NCI-H2171 (cell line): ENCODE data around the gene SFTPB.

Experiments used
- DNase-seq: peaks from one replicate; lab custom pipeline; 2025; lab: John Stamatoyannopoulos, UW

SFTPB gene

DNA sequence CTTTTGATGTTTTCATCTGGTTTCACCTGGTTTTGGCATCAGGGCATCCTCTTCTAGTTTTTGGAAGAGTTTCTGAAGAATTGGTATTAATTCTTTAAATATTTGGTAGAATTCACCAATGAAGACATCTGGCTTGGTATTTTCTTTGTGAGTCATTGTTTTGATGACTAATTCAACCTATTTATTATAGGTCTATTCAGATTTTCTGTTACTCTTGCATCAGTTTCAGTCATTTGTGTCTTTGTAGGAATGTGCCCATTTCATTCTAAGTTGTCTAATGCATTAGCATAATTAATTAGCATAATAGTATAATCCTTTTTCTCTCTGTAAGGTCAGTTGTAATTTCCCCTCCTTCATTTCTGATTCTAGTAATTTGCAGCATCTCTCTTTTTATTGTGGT, 34.2 kb upstream of the SFTPB start:
- no peak for DNase-seq

DNA sequence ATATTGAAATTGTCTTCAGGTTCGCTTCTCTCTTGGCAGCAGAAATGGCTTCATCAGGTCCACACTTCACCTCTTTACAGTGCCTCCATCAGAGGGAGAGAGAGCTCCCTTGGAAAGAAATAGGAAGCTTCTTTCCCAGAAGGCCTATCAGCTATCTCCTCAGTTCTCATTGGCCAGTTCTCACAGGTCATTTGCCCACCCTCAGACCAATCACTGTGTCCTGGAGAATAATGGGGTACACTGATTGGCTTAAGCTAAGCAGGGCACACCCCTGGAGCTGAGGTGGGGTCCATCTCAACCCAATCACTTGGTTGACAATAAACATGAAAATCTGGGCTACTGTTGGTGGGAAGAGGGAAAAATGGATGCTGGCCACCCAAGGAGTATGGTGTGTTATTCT, 31.3 kb upstream of the SFTPB start:
- DNase-seq = no peak

DNA sequence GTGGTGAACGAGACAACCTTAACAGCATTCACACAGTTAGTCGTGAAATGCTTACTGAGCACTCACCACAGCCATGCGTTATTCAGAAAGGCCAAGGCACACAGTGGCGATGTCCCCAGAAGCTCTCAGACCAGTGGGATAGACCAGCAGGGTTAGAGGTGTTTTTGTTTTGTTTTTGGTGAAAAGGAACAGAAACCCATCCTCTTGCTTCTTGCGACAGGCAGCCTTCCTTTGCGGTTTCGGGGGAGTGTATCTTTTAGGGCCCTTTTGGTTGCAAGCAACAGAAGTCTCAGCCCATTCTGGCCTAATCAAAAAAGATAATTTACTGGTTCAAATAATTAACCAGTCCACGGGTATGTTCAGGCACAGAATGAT, 30.9 kb upstream of the SFTPB start:
- no peak for DNase-seq

DNA sequence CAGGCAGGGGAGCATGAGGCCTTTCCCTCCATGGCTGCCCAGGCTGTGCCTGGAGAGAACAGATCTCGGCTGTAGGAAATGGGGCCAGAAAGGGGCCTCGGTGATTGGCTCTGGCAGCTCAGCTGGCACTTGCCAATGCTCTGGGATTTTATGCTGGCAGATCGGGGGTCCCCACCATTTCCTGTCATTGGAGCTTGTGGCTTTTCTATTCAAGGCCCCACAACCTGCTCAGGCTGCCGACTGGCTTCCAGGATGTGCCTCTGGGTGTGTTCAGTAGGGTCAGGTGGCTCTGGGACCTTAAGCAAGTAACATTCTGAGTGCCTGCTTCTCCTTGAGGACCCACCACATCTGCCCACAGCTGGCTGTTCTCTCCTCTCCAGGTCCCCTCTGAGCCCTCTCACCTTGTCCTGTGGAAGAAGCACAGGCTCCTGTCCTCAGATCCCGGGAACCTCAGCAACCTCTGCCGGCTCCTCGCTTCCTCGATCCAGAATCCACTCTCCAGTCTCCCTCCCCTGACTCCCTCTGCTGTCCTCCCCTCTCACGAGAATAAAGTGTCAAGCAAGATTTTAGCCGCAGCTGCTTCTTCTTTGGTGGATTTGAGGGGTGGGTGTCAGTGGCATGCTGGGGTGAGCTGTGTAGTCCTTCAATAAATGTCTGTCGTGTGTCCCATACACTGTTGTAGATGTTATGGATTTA, 30.3 kb upstream of the SFTPB start:
- DNase-seq = no peak

DNA sequence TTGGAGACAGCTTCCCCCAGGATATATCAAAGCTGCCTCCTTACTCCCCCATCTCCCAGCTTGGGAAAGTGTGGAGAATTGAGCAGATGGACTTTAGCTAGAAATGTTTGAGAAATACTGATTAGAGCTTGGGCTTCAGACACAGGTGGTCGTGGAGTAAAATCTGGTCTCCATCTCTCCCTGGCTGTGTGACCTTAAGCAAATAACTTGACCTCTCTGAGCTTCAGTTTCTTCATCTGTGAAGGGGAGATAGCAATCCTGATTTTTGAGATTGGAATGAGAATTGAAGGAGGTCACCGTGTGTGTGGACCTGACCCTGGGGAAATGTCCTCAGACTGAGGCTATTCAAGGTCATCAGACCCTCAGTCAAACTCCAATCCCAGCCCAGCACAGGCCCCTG, 29.7 kb upstream of the SFTPB start:
- no peak for DNase-seq

DNA sequence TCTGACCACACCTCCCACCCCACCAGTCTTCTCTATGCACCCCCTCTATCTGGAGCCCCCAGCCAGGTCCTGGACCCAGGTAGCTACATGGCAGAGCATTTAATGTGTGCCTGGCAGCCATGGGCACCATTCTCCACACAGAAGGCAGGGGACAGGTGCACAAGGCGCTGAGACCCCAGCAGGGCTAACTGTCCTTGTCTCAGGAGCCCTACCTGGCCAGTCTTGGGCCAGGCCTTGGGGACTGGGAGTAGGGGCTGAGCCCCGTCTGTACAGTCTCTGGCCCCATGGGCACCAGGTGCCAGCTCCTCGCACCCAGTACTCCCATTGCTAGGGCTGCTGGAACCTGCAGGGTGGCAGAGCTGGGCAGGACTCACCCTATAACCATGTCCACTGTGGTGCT, 29.1 kb upstream of the SFTPB start:
- no peak for DNase-seq

DNA sequence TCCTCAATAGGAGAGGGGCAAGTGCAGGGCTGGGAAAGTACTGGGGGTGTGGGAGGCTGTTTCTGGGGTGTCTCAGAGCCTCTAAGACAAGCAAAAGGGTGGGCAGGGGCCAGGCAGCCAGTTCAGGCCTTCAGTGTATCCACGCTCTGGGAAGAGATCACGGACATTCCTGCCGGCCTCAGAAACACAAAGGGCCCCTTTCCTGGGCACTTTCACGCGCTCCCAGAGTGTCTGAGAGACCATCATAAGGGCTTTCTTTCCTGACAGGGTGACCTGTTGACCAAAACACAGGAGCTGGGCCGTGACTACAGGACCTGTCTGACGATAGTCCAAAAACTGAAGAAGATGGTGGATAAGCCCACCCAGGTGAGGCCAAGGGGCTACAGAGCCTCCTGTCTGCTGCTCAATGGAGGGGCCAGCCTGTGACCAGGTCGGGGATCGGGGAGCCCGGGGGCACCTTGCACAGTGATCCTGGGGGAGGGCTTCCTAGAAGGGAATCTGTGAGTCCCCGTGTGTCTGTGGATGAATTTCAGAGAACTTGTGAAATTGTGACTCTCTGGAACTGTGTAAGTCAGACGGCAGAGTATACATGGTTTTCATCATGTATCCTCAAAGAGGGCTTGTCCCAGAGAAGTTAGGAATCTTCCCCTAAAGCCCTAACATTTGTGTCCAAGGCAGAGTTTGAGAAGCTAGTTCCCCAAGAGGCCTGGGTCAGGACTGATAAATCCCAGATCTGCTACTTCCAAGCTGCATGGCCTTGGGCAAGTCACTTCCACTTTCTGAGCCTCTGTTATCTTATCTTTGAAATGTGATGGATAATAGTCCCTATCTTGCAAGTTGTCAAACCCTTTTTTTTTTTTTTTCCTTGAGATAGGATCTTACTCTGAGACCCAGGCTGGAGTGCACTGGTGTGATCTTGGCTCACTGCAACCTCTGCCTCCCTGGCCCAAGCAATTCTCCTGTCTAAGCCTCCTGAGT, 28.0 kb upstream of the SFTPB start:
- no peak for DNase-seq

DNA sequence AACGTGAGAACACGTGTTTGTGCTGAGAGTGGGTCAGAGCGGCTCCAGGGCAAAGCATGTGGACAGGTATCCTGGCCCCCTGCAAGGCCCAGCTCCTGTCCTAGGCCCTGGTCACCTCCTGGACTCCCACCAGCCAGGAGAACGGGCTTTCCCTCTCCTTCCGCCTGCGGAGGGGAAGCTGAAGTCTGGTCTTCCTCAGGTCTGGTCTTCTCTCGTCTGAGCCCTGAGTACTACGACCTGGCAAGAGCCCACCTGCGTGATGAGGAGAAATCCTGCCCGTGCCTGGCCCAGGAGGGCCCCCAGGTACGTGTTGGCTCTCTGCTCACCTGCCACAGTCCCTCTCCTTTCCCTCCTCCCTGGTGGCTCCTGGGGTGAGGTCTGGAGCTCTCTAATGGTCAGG, 27.1 kb upstream of the SFTPB start:
- no peak for DNase-seq

DNA sequence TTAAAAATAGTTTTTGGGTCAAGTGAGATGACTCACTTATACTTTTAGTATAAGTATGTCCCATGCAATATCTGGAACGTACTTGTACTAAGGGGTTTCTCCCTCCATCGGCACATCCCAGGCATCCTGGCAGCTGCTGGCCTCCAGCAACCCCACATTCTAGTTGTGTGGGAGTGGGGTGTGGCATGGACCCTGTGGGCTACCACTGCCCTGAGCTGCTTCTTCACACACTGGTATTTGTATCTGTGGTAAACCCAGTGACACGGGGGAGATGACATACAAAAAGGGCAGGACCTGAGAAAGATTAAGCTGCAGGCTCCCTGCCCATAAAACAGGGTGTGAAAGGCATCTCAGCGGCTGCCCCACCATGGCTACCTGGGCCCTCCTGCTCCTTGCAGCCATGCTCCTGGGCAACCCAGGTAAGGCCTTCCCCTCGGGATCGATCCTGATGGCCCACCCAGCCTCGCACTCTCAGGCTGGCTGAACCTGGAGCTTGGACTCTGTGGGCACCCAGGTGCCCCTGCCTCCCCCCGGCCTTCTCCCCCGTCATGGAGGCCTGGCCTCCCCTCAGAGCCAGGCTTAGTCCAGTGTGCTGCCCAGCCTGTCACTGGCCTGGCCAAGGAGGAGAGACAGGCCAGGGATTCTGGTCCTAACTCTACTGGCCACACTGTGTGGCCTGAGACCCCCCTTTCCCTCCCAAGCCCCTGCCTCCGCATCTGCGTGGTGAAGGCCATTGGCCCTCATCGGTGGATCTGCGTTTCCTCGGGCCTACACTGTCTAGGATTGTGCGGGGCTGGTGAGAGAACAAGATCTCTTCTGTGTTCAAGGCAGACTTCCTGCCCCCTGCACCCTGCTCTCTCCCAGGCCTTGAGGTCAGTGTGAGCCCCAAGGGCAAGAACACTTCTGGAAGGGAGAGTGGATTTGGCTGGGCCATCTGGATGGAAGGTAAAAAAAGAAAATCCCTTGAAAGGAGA, 26.3 kb upstream of the SFTPB start, which contains the start of gene GNLY:
Gene GNLY (plus strand): TSS at position 307 of the 974 bp plus-strand sequence. CDS start 61 bp downstream, at position 368.
- no peak for DNase-seq

DNA sequence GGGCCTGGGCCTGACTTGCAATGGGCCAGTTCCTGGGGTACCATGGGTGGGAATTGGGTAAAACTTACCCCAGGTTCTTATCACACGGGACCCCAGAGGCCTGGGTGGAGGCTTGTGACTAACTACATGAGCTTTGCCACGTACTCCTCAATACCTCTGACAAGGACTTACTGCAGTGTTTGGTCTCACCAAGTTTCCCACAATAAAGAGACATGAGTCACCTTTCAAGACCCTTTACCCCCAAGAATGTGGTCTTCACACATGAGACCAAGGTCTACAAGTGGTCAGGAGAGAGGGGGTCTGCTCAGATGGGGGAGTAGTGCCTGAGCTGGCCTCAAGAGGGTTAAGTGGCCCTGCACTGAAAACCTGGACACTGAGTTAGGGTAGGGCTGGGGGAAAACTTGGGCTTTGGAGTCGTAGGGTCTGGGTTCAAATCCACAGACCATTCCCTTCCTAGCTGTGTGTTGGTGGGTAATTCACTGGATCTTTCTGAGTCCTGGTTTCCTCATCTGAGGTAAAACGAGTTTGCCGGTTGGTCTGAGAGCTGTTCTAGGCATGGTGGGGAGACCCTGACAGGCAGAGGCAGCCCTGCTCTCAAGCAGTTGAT, 24.1 kb upstream of the SFTPB start:
- no peak for DNase-seq

DNA sequence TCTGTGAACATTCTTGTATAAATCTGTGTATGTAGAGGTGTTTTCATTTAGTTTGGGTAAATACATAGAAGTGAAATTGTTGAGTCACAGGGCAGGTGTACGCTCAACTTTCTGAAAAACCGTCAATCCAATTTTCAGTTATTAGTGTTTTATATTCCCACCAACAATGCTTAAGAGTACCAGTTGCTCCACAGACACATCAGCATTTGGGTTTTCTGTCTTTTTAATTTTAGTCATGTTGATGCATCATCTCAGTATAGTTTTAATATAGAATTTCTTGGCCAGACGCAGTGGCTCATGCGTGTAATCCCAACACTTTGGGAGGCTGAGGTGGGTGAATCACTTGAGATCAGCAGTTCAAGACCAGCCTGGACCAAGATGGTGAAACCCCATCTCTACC, 22.9 kb upstream of the SFTPB start:
- DNase-seq = no peak

DNA sequence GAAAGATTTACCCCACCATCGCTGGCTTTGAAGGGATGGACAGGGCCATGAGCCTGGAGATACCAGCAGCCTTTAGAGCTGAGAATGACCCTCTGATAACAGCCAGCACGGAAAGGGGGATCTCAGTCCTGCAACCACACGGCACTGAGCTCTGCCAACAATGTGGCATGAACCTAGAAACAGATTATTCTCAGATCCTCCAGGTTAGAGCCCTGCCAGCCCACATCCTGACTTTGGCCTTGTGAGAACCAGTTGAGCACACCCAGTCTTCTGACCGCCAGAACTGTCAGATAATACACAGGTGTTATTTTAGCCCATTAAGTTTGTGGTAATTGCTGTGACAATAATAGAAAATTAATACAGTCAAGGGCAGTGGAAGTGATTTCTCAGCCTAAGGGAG, 16.8 kb upstream of the SFTPB start:
- DNase-seq = no peak

DNA sequence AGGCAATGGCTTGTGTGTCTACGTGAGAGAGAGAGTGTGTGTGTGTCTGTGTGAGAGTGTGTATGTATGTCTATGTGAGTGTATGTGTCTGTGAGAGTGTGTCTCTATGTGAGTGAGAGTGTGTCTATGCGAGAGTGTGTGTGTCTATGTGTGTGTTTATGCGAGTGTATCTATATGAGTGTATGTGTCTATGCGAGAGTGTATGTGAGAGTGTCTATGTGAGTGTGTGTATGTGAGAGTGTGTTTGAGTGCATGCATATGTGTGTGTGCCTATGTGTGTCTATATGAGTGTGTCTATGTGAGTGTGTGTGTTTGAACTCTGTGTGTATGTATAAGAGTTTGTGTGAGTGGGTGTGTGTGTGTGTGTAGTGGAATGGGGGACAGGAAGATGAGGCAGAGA, 16.4 kb upstream of the SFTPB start:
- DNase-seq = no peak

DNA sequence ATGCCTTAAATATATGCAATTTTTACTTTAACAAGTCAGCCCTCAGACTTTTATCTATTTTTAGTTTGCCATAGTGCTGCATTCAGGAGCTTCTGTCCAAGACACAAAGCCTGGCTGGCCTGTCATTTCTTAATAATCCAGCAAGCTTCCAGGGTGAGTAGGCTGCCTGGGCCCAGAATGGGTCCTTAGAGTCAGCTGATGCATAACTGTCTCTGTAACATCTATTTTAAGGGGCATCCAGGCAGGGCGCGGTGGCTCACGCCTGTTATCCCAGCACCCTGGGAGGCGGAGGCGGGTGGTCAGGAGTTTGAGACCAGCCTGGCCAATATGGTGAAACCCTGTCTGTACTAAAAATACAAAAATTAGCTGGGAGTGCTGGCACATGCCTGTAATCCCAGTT, 14.4 kb upstream of the SFTPB start:
- no peak for DNase-seq

DNA sequence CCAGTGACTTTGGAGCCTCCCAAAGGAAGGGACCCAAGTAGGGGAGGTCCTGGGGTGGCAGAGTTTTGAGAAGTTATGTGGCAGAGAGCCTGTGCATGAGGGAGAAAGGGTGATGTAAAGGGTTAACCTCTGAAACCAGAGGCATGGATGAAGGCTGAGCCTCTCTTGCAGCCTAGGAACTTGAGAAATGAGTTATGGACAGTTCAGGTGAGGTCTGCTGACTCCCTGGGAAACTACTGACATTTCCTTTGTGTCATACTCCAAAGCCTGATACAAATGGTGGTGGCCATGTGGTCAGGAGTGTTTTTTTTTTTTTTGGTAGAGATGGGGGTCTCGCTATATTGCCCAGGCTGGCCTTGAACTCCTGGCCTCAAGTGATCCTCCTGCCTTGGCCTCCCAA, 13.8 kb upstream of the SFTPB start:
- no peak for DNase-seq

DNA sequence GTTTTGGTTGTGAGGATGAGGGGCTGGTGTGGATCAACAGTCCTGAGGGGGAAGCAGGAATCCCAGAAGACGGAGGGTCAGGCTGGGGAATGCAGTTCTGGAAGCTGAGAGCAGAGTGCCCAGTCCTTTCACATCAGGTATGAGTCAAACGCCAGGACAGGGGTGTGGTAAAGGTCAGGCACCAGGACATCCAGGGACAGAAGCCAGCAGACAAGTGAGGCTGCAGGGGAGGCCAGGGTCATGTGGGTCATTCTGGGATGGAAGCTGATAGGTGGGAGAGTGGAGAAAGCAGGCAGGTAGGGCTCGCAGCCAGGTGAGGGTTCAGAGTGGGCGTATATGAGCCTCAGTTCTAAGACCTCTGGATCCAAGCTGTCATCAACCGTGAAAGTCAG, 13.4 kb upstream of the SFTPB start:
- no peak for DNase-seq

DNA sequence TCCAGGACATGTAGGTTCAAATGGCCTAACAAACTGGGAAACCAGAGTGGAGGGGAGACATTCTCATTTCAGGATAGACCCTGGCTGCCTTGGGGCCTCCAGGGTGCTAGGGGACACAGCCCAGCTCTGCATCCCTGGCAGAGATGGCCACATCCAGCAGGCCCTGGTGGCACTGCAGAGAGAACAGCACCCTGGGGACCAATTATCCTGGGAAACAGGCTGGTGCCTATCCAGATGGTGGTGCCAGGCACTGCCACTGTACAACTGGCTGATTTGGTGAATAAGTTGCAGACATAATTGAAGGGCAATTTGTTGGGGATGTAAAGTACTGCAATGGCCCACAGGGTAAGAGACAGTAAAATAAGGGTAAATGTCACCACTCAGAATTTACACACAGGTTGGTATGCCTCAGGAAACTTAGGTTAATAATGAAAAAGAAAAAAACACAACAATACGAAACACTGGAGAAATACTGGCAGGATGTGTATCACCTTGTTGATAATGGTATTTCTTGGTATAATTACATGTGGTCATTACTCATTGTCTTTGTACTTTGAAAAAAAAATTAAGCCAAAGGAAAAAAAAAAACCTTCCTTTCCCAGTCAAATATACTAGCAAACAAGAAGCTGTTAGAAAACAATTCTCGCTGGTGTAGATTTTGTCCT, 12.8 kb upstream of the SFTPB start:
- peak; percentile 87 for DNase-seq

DNA sequence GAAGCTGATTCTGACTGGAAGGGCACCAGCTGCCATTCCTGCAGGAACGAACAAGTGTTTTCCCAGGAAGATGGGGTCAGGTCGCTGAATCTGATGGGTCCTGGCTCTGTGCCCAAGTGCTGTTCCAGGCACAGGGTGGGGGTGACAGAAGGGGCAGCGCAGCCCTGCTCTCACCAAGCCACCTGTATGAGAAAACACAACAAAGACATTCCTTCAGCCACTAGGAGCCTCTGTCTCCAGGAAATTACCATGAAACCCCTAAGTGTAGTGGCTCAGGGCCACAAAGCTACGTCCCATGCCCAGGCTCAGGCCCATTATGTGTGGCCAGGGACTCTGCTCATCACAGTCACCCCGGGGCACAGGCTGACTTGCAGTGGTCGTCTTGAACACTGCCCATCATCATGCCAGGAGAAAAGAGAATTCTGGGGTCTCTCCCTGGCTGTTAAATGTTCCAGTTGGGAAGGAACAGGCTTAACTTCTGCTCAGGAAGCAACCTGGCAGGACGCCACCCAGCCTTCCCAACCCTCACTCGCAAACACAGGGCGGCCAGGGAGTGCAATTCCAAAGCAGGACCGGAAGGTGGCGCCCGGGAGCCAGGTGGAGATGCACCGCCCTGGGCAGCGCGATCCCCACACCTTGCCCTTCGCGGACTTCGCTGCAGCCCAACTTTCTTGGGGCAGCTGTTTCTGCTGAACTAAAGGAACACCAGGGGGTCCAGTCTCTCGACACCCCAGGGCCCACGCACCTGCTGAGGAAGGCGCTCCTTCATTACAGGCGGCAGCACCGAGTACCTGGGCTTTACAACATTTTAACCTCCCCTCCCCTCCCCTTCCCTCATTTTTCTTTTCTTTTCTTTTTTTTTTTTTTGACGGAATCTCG, 11.0 kb upstream of the SFTPB start:
- peak; percentile 76 for DNase-seq

DNA sequence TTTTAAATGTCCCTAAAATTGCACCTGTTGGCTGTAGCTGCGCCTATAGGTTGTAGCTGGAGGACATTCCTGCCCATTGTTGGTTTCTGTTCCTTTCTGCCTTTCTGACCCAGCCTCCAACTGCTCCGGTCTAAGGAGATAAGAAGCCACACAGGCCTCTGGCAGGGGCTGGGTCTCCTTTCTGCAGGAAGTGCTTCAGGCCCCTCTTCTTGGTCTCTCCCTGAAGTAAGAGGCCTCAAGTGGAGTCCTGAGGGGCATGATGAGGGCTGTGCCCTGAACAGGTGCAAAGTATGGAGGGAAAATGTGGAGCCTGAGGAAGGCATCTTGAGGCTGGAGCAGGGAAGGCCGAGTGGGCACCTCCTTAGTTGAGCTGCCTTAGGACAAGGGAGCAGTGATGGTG, 10.4 kb upstream of the SFTPB start:
- no peak for DNase-seq

DNA sequence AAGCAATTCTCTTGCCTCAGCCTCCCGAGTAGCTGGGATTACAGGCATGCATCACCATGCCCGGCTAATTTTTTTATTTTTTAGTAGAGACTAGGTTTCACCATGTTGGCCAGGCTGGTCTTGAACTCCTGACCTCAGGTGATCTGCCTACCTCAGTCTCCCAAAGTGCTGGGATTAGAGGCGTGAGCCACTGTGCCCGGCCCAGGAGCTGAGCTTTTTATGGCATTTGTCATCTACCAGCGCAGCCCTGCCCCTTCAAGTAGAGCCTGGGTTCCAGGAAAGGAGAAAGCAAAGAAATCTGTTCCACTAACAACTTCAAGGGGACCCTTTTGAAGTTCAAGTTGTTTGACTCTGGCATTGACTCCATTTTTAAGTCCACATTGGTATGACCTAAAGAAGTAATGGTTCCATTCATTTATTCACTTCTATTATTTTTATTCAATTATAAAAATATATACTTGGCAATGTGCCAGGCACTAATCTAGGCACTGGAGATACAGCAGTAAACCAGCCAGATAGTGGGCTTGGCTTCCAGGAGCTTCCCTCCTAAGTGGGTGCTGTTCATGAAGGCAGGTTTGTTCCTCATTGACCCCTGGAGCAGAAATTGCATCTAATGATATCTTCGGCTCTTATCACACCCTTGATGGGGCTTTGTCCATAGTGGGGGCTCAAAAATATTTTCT, 8.0 kb upstream of the SFTPB start:
- no peak for DNase-seq
